GM11168 (cell line): ENCODE measurements around the gene COIL.

Source experiments
- in situ Hi-C: fragments of 300-500 bp; cut with MboI; formaldehyde crosslinking; loops from one replicate; pipeline ENCODE4 v1.12.0; 2022; ENCODE audit warnings: low sequenced_read_pairs; ENCODE audit not compliant: unreplicated experiment

Gene COIL

DNA sequence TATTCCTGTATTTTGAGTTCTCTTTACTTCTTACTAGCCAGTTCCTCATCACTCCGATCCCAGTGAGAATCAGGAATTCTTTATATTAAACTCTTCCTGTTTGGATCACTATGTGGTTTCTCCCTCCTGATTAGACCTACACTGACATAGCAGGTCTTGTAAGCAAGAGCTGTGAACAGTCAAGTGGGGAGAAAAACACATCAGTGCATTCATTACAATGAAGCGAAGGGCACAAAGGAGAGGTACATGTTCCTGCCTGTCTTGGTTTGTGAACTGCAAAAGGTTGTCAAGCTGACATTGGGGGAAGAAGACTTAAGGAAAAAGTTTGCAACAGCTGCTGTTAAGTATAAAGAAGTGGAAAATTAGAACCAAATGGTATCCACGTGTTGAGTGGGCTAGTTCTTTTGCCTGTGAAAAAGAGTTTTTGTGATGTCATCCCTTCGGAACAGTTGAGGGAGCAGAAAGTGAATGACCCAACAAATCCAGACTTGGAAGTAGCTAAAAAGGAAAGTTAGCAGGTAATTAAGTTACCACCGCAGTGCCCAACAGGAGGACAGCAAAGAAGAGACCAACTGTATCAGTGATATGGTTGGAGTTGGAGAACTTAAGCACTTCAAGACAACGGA, 24.0 kb downstream of the COIL start:
- in situ Hi-C loops: no loop called here

DNA sequence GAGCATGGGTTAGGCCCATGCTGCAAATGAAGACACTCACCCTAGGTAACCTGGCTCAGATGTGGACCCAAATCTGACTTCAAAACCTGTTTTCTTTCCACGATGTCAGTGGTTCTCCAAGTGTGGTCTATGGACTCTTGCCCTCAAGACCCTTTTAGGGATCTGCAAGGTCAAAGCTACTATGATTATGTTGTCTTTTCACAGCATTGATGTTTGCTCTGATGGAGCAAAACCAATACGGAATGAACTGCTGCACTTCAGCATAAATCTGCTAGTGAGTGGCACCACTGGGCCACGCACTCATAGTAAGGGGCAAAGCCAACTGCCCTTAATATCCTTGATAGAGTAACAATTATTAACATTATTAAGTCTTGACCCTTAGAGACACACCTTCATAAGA, 25.4 kb downstream of the COIL start:
- in situ Hi-C loops: no loop called here

DNA sequence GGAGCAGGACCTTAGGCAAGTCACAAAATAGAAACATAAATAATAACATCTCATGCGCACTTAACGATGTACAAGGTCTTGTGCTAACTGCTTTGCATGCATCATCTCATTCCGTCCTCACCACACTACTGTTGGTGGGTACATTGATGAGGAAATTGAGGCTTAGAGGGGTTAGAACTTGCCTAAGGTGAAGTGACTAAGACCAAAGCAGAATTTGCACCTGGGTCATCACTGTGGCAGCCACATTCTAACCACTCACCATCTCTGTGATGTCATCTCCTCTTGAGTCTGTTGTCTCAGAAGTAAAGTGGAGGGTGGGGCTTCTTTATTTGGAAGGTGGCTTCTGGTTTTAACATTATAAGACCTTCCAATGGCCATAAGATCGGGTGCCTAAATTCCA, 26.6 kb downstream of the COIL start:
- in situ Hi-C loops: no loop called here

DNA sequence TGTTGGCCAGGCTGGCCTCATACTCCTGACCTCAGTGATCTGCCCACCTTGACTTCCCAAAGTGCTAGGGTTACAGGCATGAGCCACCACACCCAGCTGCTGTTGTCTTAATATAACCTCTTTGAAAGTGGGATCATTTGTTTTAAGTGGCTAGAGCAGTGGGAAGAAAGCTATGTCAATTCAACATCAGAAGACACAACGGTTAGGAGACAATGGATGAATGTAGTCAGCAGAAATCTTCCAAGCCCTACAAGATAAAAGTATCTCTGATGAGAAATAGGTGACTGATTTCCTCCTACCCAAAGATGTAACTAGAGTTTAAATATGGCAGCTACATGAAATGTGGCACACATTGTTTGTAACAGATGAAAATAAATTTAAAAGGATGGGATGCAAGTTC, 27.0 kb downstream of the COIL start:
- in situ Hi-C loops: no loop called here

DNA sequence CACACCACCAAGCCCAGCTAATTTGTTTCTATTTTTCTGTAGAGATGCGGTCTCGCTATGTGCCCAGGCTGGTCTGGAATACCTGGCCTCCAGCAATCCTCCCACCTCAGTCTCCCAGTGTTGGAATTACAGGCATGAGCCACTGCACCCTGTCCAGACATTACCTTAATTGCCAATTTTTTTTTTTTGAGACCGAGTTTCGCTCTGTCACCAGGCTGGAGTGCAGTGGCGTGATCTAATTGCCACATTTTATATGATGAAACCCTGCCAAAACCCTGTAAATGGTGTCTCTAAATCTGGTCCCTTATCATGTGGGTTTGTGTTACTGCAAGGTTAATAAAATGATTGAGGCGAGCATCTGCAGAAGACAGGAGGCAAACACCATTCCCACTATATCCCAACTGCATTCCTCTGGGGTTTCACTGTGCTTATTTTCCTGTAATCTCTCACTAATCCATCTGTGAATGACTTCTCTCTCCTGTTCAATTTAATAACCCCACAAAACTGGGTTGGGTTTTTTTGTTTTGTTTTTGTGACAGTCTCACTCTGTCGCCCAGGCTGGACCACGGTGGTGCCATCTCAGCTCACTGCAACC, 27.6 kb downstream of the COIL start:
- in situ Hi-C loops: no loop called here

DNA sequence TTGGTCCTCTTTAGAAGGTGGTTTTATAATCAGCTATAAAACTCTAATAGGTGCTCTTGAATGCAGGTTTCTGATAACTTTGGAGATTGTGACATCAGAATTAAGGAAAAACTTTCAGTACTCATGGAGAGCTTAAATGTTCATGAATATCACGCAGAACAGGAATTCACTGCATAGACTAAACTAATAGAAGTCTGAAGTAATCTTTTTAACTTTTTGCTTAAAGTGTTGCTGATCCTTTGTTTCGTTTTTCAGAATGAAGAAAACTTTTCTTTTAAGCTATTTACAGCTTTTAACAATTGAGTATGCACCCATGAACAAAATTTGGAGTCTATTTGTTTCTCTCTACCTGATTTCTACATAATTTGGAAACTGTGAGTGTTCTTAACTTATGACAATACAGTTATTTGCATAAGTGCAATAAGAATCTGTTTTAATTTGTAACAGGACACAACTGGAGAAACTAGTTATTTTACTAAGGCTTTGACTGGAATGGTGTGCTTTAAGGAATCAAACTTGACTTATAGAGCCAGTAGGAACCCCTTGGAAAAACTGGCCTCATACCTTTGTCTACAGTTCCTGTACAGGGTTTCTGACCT, 30.0 kb downstream of the COIL start:
- in situ Hi-C loops: no loop called here

GRCh38 chr17:56929362-56929969, 31.4 kb downstream of the COIL start:
- in situ Hi-C loops: no loop called here

- in situ Hi-C loops: no loop called here
Measured at GRCh38 chr17:56928586-56928985, 32.3 kb downstream of the COIL start.

GRCh38 chr17:56926704-56927103, 34.1 kb downstream of the COIL start:
- in situ Hi-C loops: no loop called here

DNA sequence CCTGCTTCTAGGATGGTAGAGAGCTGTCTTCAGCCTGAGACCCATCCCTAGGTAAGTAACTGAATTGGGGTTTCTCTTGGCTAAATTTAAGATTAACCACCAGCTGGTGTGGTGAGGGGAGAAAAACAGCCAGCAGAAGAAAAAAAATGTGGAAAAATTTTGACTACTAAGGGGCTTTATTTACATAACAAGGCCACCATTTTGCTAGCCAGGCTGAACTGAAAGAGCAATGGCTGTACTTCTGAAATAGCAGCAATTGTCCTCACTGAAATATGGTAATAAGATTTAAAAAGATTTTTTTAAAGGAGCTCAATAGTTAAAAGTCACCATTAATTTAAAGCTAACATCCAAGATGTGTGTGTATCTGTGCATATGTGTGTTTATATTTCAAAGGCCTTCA, 34.6 kb downstream of the COIL start:
- in situ Hi-C loops: no loop called here

DNA sequence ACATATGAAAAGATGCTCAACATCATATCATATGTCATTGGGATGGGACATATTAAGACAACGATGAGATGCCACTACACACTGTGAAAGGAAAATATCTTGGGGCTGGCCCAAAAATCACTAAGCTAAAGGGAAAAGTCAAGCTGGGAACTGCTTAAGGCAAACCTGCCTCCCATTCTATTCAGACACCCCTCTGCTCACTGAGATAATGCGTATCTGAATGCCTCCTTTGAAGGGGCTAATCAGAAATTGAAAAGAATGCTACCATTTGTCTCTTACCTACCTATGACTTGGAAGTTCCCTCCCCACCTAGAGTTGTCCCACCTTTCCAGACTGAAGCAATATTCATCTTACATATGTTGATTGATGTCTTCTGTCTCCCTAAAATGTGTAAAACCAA, 35.8 kb downstream of the COIL start:
- in situ Hi-C loops: no loop called here

DNA sequence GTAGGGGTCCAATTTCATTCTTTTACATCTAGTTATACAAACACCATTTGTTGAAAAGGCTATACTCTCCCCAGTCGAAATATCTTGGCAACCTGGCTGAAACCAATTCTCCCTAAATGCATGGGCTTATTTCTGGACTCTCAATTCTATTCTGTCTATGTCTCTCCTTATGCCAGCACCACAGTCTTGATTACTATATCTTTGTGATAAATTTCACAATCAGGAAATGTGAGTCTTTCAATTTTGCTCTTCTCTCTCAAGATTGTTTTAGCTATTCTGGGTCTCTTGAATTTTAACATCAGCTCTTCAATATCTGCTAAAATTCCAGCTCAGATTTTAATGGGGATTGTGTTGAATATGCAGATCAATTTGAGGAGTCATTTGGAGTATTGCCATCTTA, 41.1 kb downstream of the COIL start:
- in situ Hi-C loops: no loop called here

GRCh38 chr17:56918916-56919315, 41.9 kb downstream of the COIL start:
- in situ Hi-C loops: no loop called here

GRCh38 chr17:56917559-56918296, 43.1 kb downstream of the COIL start:
- in situ Hi-C loops: no loop called here

- in situ Hi-C loops: no loop called here
Measured at GRCh38 chr17:56914581-56915273, 46.1 kb downstream of the COIL start.

DNA sequence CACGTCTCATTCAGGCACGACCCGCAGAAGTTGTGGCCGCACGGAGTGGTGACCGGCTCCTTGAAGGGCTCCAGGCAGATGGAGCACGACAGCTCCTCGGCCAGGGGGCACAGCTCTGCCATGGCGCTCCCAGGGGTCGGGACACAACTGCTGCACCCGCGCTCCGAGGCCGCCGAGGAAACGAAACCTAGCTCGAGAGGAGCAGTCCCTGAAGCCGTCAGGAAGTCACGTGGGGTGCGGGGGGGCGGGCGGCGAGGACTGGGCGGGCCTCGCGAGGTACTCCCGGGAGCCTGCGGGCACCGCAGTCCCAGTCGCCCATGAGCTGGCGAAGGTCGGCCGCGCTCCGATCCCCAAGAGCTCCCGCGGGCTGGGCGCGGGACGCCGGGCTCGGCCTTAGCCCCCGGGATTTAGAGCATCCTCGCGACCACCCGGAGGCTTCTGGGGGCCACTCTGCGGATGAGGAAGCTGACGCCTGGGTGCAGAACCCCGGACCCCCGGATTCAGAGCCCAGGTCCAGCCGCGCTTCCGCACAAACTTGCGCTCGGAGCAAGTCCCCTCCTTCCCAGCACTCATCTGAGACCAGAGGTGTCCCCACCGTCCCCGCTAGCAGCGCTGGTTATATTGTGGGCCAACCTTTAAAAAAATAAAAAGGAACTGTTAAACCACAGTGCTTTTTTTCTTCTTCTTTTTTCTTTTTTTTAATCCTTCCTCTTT, 46.8 kb downstream of the COIL start, which contains the start of gene TRIM25:
Gene TRIM25, minus strand, starts transcription at position 183 of the 714 bp plus-strand sequence. Its CDS starts 61 bp downstream, at position 122.
- in situ Hi-C loops: no loop called here

GRCh38 chr17:56913353-56913866, 47.4 kb downstream of the COIL start:
- in situ Hi-C loops: no loop called here

GRCh38 chr17:56913000-56913311, 47.9 kb downstream of the COIL start:
- in situ Hi-C loops: no loop called here
